NB4 (cell line): ENCODE results near the gene SIAH3.
A peak's percentile ranks its signal among the peaks of the same experiment; 100 is the strongest.

Experiments
- DNase-seq: peaks from one replicate; pipeline ENCODE4 v3.0.0; 2010; ENCODE audit warnings: low read depth
- H3K4me3 ChIP-seq: one replicate; pipeline ENCODE4 v1.5.1; 2011; ENCODE audit warnings: mild to moderate bottlenecking, low read depth, low read length, moderate library complexity
- CTCF ChIP-seq: IDR thresholded peaks from one replicate; pipeline ENCODE4 v1.5.1; 2012; ENCODE audit warnings: low read depth, low read length
- MAX ChIP-seq: IDR thresholded peaks from 2 replicates; pipeline ENCODE4 v1.6.1; 2011; ENCODE audit warnings: low read depth, low read length
- MYC ChIP-seq: IDR thresholded peaks from 2 replicates; pipeline ENCODE4 v1.6.1; 2011; ENCODE audit warnings: low read depth, low read length
- POLR2A ChIP-seq: IDR thresholded peaks from 2 replicates; pipeline ENCODE4 v1.6.1; 2011; ENCODE audit warnings: mild to moderate bottlenecking; ENCODE audit not compliant: insufficient read length; ENCODE audit errors: extremely low read depth

Gene SIAH3

GRCh38 chr13:45787346-45787745 is 64.2 kb downstream of the SIAH3 start:
- no peak overlapping the region for H3K4me3 ChIP-seq
- DNase-seq, result no peak
- no peak for TF ChIP-seq MAX
- TF ChIP-seq MYC, result no peak
- TF ChIP-seq POLR2A, result no peak
- no peak for TF ChIP-seq CTCF

GRCh38 chr13:45786293-45786920 is 65.1 kb downstream of the SIAH3 start:
- no peak overlapping the region for H3K4me3 ChIP-seq
- TF ChIP-seq MYC, result no peak
- TF ChIP-seq MAX, result no peak
- DNase-seq, result no peak

GRCh38 chr13:45784755-45785675 is 66.5 kb downstream of the SIAH3 start:
- H3K4me3 ChIP-seq, result no peak overlapping the region
- TF ChIP-seq MAX (no peak), CTCF (no peak), MYC (no peak), POLR2A (no peak)
- no peak for DNase-seq

GRCh38 chr13:45783346-45784043 is 68.1 kb downstream of the SIAH3 start:
- DNase-seq, result no peak
- H3K4me3 ChIP-seq, result no peak overlapping the region
- TF ChIP-seq POLR2A, result no peak
- no peak for TF ChIP-seq MAX
- TF ChIP-seq MYC, result no peak
- TF ChIP-seq CTCF, result no peak

- peak; percentile 7 for DNase-seq
- TF ChIP-seq POLR2A, result no peak
- no peak for TF ChIP-seq MYC
- TF ChIP-seq CTCF, result no peak
- TF ChIP-seq MAX, result no peak
- no peak overlapping the region for H3K4me3 ChIP-seq
These were observed 69.1 kb downstream of the SIAH3 start for GRCh38 chr13:45782327-45783045.
